Activated CD4-positive, CD25-positive, alpha-beta regulatory T cell treated with anti-CD3 and anti-CD28 coated beads, Interleukin-2, amount 50 U/mL, for 16 hours (primary cell): ENCODE data around the gene EXOC4.

Experiments
- DNase-seq: peaks from one replicate; pipeline ENCODE4 v3.0.0-alpha.2; 2020; ENCODE audit warnings: low read depth, low spot score

The EXOC4 gene

GRCh38 chr7:133824132-133824531, 571.3 kb downstream of the EXOC4 start:
- no peak for DNase-seq

- DNase-seq: no peak
Measured at GRCh38 chr7:133827707-133828623, 575.1 kb downstream of the EXOC4 start.

- no peak for DNase-seq
Measured at GRCh38 chr7:133828906-133829305, 576.0 kb downstream of the EXOC4 start.

GRCh38 chr7:133829336-133829897, 576.5 kb downstream of the EXOC4 start:
- no peak for DNase-seq

GRCh38 chr7:133830081-133830480, 577.2 kb downstream of the EXOC4 start:
- no peak for DNase-seq

- no peak for DNase-seq
Measured at GRCh38 chr7:133836666-133837065, 583.8 kb downstream of the EXOC4 start.

GRCh38 chr7:133837224-133837623, 584.3 kb downstream of the EXOC4 start:
- no peak for DNase-seq

GRCh38 chr7:133839121-133839520, 586.2 kb downstream of the EXOC4 start:
- DNase-seq: no peak

GRCh38 chr7:133843341-133843740, 590.5 kb downstream of the EXOC4 start:
- DNase-seq: no peak

GRCh38 chr7:133845005-133845404, 592.1 kb downstream of the EXOC4 start:
- no peak for DNase-seq

GRCh38 chr7:133846203-133846945, 593.5 kb downstream of the EXOC4 start:
- DNase-seq: no peak

GRCh38 chr7:133850497-133851280, 597.8 kb downstream of the EXOC4 start:
- DNase-seq: no peak

- no peak for DNase-seq
Measured at GRCh38 chr7:133851411-133851810, 598.5 kb downstream of the EXOC4 start.

GRCh38 chr7:133853706-133854276, 600.9 kb downstream of the EXOC4 start:
- DNase-seq: no peak

- no peak for DNase-seq
Measured at GRCh38 chr7:133854739-133855138, 601.9 kb downstream of the EXOC4 start.

- no peak for DNase-seq
Measured at GRCh38 chr7:133857376-133858119, 604.7 kb downstream of the EXOC4 start.

GRCh38 chr7:133858311-133858710, 605.4 kb downstream of the EXOC4 start:
- no peak for DNase-seq

GRCh38 chr7:133859231-133859630, 606.4 kb downstream of the EXOC4 start:
- no peak for DNase-seq

- no peak for DNase-seq
Measured at GRCh38 chr7:133859871-133860450, 607.1 kb downstream of the EXOC4 start.
